GM18499 (cell line): ENCODE results near the gene POLR3GL.

Source experiments
- ATAC-seq: cut with Tn5 transposase; IDR thresholded peaks from one replicate; pipeline ENCODE4 v1.9.1; 2021; ENCODE audit warnings: moderate number of reproducible peaks; ENCODE audit not compliant: insufficient read depth, unreplicated experiment

The POLR3GL gene

DNA sequence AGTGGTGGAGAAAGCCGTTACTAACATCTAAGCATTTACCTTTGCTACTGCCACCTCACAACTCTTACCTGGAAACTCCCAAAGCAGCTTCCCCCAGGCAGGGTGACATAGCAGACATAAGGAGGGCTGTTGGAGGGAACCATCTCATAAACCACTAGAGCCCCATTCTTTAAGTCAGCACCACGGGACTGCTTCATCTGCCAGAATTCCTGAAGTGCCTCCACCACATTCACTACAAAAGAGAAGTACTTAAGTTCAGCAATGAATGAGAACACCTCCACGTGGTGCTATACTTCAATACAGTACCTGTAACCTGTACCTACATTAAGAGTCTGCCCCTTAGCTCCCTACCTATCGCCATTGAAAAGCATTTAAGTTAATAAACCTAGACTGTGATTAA is 16.9 kb upstream of the POLR3GL start:
- no peak for ATAC-seq

DNA sequence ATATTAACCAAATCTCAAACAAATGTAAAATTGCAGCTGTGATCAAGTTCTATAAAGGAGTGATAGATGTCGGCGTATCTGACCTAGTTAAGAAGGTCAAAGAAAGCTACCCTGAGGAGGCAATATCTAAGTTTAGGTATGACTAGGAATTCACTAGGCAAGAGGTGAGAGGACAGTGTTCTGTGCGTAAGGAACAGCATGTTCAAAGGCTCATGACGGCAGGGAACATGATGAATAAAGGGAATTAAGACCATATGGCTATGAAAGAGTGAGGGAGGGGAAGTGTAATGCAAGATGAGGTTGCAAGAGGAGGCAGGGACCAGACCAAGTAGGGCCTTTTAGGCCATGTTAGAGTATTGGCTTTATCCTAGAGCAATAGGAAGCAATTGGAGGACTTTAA is 15.3 kb upstream of the POLR3GL start:
- ATAC-seq: no peak

DNA sequence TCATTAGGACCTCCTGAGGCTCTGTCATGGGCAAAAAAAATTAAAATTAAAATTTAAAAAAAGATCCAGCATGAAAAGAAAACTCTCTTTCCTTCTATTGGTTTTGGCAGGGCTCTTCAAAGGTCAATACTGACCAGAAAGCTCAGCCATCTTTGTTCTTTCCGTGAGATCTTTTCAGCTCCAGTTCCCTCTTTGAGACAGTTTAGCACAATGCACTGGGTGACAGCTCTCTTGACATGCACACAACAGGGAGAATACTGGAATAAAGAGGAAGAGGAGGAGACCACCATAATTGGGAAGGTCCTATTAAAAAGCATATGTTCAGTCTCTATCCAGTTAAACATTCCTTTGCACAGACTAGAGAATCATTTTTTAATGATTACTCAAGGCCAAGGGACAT is 13.0 kb upstream of the POLR3GL start:
- no peak for ATAC-seq

DNA sequence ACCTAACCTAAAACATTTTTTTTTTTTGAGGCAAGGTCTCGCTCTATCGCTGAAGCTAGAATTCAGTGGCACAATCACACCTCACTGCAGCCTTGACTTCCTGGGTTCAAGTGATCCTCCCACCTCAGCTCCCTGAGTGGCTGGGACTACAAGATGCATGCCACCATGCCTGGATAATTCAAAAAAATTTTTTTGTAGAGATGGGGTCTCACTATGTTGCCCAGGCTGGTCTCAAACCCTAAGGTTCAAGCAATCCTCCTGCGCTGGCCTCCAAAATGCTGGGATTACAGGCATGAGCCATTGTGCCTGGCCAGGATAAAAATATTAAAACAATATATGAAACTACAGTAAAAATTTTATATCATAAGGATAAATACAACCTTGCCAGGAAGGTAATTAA is 11.6 kb upstream of the POLR3GL start:
- ATAC-seq: no peak

DNA sequence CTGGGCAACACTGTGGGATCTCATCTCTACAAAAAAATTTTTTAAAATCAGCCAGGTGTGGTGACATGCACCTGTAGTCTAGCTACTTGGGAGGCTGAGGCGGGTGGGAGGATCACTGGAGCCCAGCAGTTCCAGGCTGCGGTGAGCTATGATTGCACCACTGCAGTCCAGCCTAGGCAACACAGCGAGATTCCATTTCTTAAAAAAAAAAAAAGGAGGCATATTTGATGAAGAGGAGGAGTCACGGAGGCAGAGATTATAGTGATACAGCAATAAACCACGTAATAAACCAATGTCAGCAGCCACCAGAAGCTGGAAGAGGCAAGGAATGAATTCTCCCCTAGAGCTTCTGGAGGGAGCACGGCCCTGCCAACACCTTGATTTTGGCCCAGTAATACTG is 10.6 kb upstream of the POLR3GL start:
- ATAC-seq: no peak

DNA sequence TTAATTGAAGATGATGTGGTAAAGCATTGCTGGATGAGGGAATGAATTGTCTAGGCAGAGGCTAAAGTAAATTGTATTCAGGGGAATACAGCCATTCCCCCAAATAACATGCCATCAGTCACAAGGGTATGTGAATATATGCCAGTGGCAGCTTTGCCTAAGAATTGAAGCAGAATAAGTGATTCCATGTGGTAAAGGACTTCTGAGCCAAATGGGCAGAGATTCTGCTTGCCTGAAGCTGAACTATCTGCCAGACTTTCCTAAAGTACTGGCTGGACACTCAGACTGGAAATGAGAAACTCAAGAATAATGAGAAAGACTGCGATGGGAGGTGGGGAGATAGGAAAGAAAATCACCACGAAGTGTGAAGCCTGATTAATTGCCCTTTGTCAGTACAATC is 9.1 kb upstream of the POLR3GL start:
- no peak for ATAC-seq

DNA sequence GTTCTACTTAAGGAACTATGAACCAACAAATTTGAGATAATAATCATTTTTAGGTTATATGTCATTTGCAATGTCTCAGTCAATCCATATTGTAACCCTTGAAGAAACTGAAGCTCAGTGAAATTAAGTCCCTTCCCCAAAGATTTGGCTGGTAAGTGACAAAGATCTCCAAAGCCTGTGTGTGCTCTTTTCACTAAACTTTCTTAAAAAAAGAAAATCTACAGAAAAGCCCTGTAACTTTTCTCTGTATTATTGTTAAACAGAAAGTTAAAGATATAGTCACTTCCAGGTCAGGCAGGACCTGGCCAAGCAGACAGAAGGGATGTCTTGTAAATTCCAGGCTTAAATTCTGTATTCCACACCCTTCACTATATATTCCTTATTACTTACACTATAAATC is 8.1 kb upstream of the POLR3GL start:
- no peak for ATAC-seq

DNA sequence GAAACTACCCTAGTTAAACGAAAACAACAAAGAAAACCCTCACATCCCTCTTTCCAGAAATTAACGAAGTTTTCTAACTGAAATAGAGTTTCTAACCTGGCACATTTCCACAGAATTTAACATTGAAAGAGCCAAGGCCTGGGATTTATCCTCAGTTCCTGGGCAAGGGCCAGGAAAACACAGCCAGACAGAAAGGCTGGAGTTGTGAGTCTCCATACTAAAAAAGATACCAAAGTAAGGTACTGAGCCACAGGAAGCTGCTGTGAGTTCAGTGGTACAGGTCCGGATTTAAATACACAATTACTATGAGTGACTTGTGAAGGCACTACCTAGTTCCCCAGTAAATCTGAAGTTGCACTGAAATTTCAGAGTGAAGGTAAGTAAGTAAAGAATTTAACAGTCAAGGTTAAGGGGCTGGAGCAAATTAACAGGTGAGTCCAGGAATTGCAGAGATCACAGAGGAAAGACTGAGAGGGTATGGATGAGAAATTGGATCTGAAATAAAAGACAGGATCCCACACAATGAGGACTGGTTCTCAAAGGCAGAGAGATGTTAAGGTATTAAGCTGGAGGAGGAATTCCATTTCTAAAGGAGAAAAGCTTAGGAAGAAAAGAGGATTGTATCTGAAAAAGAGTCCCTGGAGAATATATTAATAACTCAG is 7.6 kb upstream of the POLR3GL start:
- no peak for ATAC-seq

DNA sequence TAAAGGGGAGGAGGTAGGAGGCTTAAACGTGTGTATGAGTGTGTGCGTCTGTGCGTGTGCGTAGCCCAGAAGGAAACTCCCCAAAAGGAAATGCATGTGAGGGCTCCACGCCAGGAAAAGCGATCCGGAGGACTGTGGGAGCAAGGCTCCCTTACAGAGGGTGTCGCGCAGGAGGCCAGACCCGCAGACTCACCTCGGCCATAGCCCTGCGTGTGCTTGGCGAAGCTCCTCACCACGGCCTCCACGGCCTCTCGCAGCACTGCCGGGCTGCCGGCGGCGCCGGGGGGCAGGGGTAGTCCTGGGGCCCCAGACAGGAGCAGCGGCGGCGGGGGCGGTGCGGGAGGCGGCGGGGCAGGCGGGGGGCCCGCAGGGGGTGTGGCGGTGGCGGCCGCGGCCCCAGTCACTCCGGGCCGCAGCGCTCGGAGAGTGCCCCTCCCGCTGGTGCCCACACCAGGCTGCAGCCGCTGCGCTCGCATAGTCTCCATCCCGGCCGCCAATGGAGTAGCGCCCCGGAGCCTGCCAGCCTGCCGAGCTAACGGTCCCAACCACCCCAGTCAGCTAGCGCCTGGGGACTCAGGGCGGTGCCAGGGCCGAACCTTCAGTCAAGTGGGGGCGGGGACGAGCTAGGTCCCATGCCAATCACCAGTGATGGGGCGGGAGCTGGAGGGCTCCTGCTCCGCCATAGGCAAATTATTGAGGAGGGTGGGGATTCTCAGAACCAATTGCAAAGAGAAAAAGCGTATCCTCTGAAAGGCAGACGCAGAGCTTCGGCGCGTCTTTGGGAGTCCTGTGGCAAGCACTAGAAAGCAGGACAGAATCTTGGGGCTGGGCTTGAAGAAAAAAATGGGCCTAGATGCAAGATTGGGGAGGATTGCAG is 6.8 kb upstream of the POLR3GL start, which contains the start of gene LIX1L:
TSS of gene LIX1L (minus strand) at position 575 of the 877 bp plus-strand sequence. CDS start at position 485, 90 bp downstream.
- peak; percentile 66 for ATAC-seq

DNA sequence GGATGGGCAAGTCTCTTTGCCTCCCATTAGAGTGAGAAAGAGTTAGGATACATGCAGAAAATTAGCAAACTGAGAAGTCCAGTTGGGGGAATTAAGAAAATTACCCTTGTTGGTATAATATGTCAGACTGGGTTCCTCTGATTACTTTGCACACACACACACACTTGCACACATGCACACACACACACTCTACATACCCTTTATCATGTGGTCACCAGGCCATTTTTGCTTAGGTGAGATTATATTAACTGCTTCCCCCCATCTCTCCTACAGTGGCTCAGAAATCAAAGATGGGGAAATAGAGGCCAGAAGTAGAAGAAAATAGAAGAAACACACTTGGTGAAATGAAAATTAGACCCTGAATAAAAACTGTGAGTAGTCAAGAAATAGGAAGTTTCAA is 5.8 kb upstream of the POLR3GL start:
- no peak for ATAC-seq

DNA sequence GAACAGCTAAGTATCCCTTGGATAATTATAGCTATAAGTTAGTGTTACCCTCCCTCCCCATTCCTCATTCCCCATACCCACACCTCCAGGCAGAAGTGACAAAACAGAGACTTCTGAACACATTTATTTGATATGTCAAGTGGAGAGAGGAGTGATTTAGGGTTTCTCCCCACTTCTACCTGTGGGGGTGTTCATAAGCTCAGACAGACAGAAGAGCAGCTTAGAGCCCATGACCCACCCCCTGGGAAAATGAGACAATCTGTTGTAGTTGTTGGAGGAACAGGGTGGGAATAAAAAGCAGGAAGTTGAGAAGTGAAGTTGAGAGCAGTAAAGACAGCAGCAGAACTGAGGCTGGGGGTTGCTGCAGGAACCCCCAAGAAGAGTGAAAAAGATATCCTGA is 5.2 kb upstream of the POLR3GL start:
- ATAC-seq: no peak

DNA sequence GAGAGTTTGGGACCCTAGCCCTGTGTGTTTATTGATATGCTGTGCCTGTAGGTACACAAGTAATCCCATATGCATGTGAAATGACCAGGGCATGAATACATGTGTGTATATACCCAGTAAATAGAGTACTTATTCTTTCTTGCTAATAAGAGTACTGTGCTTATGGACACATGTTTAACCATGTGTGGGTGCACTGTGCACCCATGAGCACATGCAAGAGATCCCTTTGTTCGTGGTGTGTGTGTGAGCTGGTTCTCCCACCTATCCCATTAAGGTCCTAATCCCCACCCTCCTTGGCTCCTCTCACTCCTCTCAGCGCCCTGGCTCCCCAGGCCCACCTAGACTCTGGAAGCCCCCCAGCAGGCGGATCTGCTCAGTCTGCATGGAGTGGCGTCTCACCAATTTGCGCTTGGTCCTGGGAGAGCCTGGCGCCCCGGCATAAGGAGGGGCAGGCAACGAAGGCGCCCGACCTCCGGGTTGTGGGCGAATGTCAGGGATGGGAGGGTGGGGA is 4.5 kb upstream of the POLR3GL start:
- no peak for ATAC-seq

DNA sequence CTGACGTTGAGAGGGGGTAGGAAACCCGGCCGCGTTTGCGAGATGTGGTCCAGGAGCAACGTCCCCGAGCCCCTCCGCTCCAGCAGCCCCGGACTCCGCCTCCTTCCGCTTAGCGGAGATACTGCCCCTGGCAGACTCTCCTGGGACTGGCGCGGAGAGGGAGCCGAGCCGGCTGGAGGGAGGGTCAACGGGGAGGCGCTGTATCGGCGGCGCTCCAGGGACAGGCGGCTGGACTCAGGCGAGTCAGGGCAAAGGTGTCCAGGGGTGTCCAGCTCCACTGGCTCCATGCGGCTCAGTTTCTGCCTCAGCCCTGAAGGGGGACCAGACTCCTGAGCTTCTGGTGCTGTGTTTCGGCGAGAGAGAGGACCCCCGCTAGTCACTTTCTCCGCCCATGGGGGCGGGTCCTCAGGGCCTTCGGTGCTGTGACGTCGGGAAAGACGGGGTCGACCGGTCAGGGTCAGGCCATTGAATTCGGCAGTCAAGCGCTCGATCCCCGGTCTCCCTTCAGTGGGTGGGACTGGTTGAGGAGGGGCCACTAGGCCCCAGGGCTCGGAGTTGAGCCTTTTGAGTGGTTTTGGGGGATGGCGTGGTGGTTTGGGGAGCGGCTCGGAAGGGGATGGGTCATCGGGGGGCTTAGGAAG is 3.9 kb upstream of the POLR3GL start:
- no peak for ATAC-seq

DNA sequence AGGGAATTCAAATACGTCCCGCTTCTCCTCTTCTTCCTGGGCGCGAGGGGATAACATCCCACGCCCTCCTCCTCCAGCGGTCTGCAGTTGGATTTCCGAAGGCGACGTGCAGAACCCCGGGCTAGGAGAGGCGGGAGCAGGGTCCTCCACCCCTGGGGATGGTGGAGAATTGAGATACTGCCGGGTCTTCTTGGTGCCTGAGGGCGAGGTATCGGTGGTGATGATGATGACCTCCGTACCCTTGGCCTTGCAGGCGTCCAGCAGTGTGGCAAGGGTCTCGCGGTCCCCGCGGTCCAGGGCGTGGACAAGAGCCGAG is 3.4 kb upstream of the POLR3GL start:
- no peak for ATAC-seq

DNA sequence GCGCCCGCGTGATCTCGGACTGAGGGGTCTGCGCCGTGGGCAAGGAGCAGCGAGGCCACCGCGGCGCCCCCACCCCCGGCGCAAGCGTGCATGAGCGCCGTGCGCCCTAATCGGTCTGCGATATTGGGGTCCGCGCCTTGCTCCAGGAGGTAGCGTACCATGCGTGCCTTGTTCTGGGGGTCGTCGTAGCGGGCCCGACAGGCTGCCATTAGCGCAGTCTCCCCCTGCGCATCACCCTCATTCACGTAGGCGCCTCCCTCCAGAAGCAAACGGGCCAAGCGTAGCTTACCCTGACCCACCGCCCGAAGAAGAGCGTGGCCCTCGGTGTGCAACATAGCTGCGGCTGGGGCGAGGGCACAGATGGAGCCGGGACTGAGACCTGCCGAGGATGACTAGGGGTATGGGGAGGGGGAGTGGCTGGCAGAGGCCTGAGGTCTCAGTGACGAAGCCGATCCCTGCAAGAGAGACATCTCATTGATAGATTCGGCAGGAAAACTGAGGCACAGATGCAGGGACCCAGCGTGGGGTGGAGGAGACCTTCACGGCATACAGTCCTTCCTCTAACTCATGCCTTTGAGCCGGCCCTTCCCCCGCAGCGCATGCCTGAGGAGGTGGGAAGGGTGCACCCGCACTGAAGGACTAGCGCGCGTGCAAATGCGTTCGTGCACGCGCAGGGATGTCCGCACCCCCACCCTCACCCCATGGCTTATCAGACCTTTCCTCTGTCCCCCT is 2.9 kb upstream of the POLR3GL start:
- ATAC-seq: no peak

DNA sequence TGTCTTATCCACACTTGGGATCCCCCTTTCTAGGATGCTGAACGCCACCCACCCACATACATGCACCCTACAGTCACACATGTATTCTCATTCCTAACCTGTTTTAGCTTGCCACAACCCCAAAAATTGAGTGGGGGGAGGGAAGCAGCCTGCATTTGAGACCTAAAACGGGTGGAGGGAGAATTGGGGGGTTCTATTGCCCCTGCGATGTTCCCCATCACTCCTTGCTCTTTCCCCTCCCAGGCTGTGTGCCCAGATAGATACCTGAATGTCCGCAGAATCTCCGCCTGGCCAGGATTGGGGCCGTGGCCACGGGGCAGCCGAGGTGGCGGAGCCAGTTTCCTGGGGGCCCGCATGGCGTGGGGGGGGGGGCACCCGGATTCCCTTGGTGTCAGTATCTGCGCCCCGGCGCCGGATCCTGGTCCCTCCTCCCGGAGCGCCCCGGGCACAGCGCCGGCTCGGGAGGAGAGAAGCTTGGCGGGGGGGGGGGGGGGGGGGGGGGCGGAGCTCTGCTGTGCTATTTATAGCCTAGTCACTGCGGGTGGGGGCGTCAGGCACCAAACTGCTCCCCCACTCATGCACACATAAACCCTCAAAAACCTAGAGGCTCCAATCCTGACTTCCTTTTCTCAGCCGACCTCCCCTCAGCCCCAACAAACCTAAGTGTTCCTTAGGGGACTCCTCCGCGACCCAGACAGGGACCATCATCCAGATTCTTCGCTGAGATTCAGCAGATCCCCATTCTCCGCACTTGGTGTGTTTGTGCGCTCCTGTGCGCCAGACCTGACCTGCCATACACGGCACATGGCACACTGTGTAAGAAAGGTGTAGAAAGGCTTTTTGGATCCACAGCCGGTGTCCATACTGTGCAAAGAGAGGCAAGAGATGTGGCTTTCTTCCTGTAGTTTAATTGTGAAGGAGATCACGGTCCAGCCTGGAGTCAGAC is 2.1 kb upstream of the POLR3GL start:
- ATAC-seq: no peak

DNA sequence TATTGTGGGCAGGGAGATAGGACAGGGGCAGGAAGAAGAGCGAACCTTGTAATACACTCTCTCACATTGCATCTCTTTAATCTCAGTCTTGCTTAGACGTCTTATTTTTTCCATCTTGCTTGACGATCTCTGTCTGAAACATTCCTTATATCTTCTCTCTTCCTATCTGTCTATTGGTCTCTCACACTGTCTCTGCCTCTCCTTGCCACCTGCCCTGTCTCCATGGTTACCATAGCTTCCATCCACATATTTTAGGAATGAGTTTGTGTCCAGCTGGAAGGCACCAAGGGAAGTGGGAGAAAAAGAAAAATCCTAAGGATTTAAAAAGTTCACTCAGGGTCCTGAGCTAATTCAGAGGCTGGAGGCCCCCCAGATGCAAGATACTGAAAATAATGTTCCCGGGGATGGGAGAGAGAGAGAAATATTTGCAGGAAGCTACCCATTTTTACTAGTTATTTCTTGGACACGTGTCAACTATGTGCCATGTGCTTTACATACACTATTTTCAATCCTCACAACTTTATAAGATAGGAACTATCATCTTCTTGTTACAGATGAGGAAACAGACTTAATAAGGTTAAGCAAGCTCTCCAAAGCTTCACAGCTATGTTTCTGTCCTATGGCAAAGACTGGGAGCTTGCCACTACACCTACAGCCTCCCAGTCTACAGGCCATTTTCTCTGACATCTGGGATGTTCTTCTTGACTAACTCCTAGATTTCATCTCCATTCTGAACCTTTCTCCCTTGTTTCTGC is 1.0 kb upstream of the POLR3GL start:
- ATAC-seq: no peak

DNA sequence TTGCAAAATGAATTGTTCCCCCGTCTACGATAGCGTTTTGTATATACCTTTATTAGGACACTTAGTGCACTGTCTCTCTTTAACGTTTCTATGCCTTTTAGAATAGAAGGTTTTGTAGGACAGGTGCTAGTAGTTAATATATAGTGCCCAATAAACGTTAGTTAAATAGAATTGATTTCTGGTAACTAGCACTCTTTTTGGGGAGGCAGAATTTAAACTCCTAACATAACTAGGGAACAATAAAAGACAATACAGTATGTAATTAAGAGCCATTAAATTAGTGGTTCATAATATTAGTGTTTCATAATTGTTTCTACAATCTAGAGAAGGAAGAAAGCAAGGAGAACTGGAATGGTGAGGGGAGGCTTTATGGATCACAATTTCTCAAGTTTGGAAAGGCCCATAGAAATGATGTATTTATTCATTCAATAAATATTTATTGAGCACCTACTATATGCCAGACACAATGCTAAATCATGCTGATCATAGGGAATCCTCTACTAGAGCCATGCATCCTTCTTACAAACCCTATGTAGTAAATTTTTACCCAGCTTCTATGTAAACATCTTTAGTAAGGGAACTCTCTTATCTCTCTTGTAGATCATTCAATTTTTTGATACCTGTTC is 742 bp downstream of the POLR3GL start:
- no peak for ATAC-seq
